Measurements from ENCODE around the gene MDN1.

DNA sequence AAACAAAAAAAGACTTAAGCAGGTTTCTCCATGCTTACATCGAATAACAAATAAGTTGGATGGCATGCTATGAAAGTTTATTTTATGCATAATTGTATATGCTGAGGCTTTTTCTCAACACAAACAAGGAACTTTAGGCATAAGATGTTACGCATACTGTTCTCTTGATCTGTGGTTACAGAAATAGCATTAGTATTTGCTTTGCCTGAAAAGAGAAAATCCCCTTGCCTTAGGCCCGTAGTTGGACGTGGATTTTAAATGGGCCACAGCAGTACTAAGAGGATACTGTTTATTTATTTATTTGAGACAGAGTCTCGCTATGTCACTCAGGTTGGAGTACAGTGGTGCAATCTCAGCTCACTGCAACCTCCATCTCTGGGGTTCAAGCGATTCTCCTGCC lies 200.0 kb downstream of the MDN1 start:
- TF ChIP-seq EZH2 (IDR thresholded peaks at IDR 0.05; ENCODE audit: low read length, unreplicated experiment) (no peak), EZH2phosphoT487 (IDR thresholded peaks at IDR 0.05; ENCODE audit: borderline replicate concordance, low read length) (no peak)
- TF ChIP-seq, protein P1, sequence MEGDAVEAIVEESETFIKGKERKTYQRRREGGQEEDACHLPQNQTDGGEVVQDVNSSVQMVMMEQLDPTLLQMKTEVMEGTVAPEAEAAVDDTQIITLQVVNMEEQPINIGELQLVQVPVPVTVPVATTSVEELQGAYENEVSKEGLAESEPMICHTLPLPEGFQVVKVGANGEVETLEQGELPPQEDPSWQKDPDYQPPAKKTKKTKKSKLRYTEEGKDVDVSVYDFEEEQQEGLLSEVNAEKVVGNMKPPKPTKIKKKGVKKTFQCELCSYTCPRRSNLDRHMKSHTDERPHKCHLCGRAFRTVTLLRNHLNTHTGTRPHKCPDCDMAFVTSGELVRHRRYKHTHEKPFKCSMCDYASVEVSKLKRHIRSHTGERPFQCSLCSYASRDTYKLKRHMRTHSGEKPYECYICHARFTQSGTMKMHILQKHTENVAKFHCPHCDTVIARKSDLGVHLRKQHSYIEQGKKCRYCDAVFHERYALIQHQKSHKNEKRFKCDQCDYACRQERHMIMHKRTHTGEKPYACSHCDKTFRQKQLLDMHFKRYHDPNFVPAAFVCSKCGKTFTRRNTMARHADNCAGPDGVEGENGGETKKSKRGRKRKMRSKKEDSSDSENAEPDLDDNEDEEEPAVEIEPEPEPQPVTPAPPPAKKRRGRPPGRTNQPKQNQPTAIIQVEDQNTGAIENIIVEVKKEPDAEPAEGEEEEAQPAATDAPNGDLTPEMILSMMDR (conservative IDR thresholded peaks at IDR 0.05; ENCODE audit: low read depth, low read length), result no peak
